Testis (tissue), 3 donors: ENCODE measurements around the gene TMEM42. TPM values are rescaled to one million over a fixed set of nuclear protein-coding genes. Genes with fewer than 3 reads are reported as not detected.

Experiments used
- DNase-seq: peaks from one replicate; pipeline ENCODE4 v3.0.0-alpha.2; 2019
- H3K27ac ChIP-seq, 2 donors: fragments of 200-600 bp; sonication (generic); one replicate each; pipeline ENCODE4 v1.5.1; 2019
- H3K27me3 ChIP-seq: fragments of 200-600 bp; sonication (generic); one replicate; pipeline ENCODE4 v1.5.1; 2019
- H3K36me3 ChIP-seq: fragments of 200-600 bp; sonication (generic); one replicate; pipeline ENCODE4 v1.5.1; 2017; ENCODE audit warnings: low read depth; ENCODE audit errors: missing control alignments
- H3K4me1 ChIP-seq: fragments of 200-600 bp; sonication (generic); one replicate; pipeline ENCODE4 v1.5.1; 2019
- H3K4me3 ChIP-seq, 2 donors: fragments of 200-600 bp; sonication (generic); one replicate each; pipeline ENCODE4 v1.5.1; 2017 to 2019
- H3K9me3 ChIP-seq: fragments of 200-600 bp; sonication (generic); one replicate; pipeline ENCODE4 v1.5.1; 2017
- CTCF ChIP-seq, 3 experiments: fragments of 450-650 bp in 2 of 3; fragments of 200-600 bp in 1 of 3; sonication (generic) in 1 of 3; IDR thresholded peaks; one replicate each; pipeline ENCODE4 v1.5.1; 2016 to 2019; ENCODE audit warnings: antibody characterized with exemption in 3 of 3, mild to moderate bottlenecking in 2 of 3, moderate library complexity in 1 of 3
- POLR2A ChIP-seq: fragments of 450-650 bp; IDR thresholded peaks from one replicate; pipeline ENCODE4 v1.6.1; 2017; ENCODE audit warnings: antibody characterized with exemption, mild to moderate bottlenecking, moderate library complexity
- WGBS, 2 donors: methylation state at CpG; one replicate each; pipeline ENCODE4 v1.1.5; 2018; 5-methylcytosine and 5-hydroxymethylcytosine counted together
- intact Hi-C: fragments of 100-400 bp; cut with DNase I; formaldehyde crosslinking; loops from one replicate; pipeline ENCODE4 v1.15.1; 2023; ENCODE audit warnings: low total_unique reads
- polyA plus RNA-seq: library from polyadenylated mRNA; stranded (reverse); fragments of 350-450 nt; fragmentation: Illumina TruSeq; extraction: RNeasy Lipid Tissue Mini Kit (QIAGEN cat#74804); gene quantifications from one replicate; pipeline ENCODE4 v1.2.3, GENCODE V29; 2014; ENCODE audit warnings: low read depth, low replicate concordance; ENCODE audit not compliant: insufficient read depth
- total RNA-seq, 2 donors: library from RNA; depleted of rRNA; stranded (reverse); fragments of >200 nt; gene quantifications; one replicate each; pipeline ENCODE4 v1.2.3, GENCODE V29; 2016

The TMEM42 gene
- total and polyA plus RNA-seq, 3 donors from 2014 or later, result 42.2 to 46.4 (median 42.2) TPM

GRCh38 chr3:44870375-44871061 is 8.8 kb downstream of the TMEM42 start:
- intact Hi-C loops, result no loop called here
- Histone ChIP-seq H3K9me3 (no peaks in the 10 kb centered on the region), H3K4me1 (no peaks in the 10 kb centered on the region), H3K27me3 (no peaks in the 10 kb centered on the region), H3K27ac (no peak overlapping the region), H3K4me3 (no peak overlapping the region), H3K36me3 (no peaks in the 10 kb centered on the region)
- 78 to 85% methylated on average over 8 of the region's 8 CpGs for WGBS, 2 donors
- TF ChIP-seq POLR2A, result no peak
- no peak for TF ChIP-seq CTCF (IDR thresholded peaks at IDR 0.05)
- DNase-seq, result no peak

GRCh38 chr3:44874308-44874707 is 12.6 kb downstream of the TMEM42 start, which contains the start of gene TGM4:
Gene TGM4 (plus strand): TSS chr3:44874608. CDS start chr3:44874679, 71 bp downstream.
- no peak within 1 kb of the TSS for H3K27ac ChIP-seq
- H3K9me3 ChIP-seq, result no peaks in the 10 kb centered on the region
- H3K4me1 ChIP-seq, result no peaks in the 10 kb centered on the region
- WGBS, 2 donors, result 81 to 92% methylated on average over 5 of the region's 5 CpGs
- DNase-seq, result no peak
- TF ChIP-seq POLR2A (no peak), CTCF (IDR thresholded peaks at IDR 0.05) (no peak)
- no peak within 1 kb of the TSS for H3K4me3 ChIP-seq
- no peaks in the 10 kb centered on the region for H3K36me3 ChIP-seq
- no peaks in the 10 kb centered on the region for H3K27me3 ChIP-seq
- intact Hi-C loops, result no loop called here

- WGBS, 2 donors, result 73 to 79% methylated on average over 3 of the region's 3 CpGs
- Histone ChIP-seq H3K27ac (no peak overlapping the region), H3K36me3 (no peaks in the 10 kb centered on the region), H3K4me1 (no peaks in the 10 kb centered on the region), H3K9me3 (no peaks in the 10 kb centered on the region), H3K27me3 (no peaks in the 10 kb centered on the region), H3K4me3 (no peak overlapping the region)
- intact Hi-C loops, result no loop called here
- no peak for DNase-seq
- TF ChIP-seq POLR2A (no peak), CTCF (IDR thresholded peaks at IDR 0.05) (no peak)
Observed at GRCh38 chr3:44875596-44875995, 13.9 kb downstream of the TMEM42 start.

- TF ChIP-seq CTCF (IDR thresholded peaks at IDR 0.05) (no peak), POLR2A (no peak)
- 86 to 89% methylated on average over 3 of the region's 3 CpGs for WGBS, 2 donors
- intact Hi-C loops, result no loop called here
- H3K36me3 ChIP-seq, result no peaks in the 10 kb centered on the region
- H3K27me3 ChIP-seq, result no peaks in the 10 kb centered on the region
- no peak overlapping the region for H3K27ac ChIP-seq
- no peak for DNase-seq
- H3K9me3 ChIP-seq, result no peaks in the 10 kb centered on the region
- H3K4me3 ChIP-seq, result no peak overlapping the region
- no peaks in the 10 kb centered on the region for H3K4me1 ChIP-seq
Observed at GRCh38 chr3:44877333-44877732, 15.6 kb downstream of the TMEM42 start.

GRCh38 chr3:44880284-44880683 is 18.6 kb downstream of the TMEM42 start:
- H3K36me3 ChIP-seq, result no peaks in the 10 kb centered on the region
- TF ChIP-seq POLR2A (no peak), CTCF (IDR thresholded peaks at IDR 0.05) (no peak)
- no peak overlapping the region for H3K4me3 ChIP-seq
- no peaks in the 10 kb centered on the region for H3K4me1 ChIP-seq
- DNase-seq, result no peak
- WGBS, 2 donors, result 74 to 77% methylated on average over 2 of the region's 2 CpGs
- no peaks in the 10 kb centered on the region for H3K9me3 ChIP-seq
- no peaks in the 10 kb centered on the region for H3K27me3 ChIP-seq
- intact Hi-C loops, result no loop called here
- no peak overlapping the region for H3K27ac ChIP-seq
